Measurements from ENCODE around the gene CGGBP1.

CGGBP1 gene

DNA sequence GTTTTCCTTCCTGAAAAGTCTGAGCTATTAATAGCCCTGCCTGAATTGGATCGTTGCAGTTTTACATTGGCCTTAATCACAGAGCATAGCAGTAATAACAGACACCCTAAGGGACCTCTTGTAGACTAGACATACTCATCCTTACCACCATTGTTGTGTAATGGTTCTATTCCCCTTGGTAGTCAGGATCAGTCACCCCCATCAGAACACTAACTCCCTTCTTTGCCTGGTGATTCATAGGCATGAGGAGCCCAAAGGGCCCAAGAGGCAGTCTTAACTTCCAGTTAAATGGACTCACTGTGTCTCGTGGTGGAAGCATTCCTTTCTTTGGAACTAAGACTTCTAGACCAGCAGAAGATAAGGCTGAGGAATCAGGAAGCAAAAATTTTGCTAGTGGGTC, 20.2 kb downstream of the CGGBP1 start:
- Histone ChIP-seq H3K23ac (ENCODE audit: low read depth, low read length, poor library complexity) (no peak overlapping the region), H2BK5ac (ENCODE audit: low read length) (no peak overlapping the region), H2BK12ac (ENCODE audit: low read length) (no peak overlapping the region), H3K79me1 (ENCODE audit: low read depth, low read length) (no peaks in the 10 kb centered on the region), H2AFZ (ENCODE audit: low read length) (no peak overlapping the region), H2AK5ac (ENCODE audit: low read depth, low read length) (no peak overlapping the region), H2BK15ac (ENCODE audit: low read length) (no peak overlapping the region), H2BK120ac (ENCODE audit: low read depth, low read length) (no peak overlapping the region), H3K14ac (ENCODE audit: low read length) (no peak overlapping the region), H3K4ac (ENCODE audit: low read length) (no peak overlapping the region), H3K27ac (replicated peaks; ENCODE audit: low read length) (no peak overlapping the region), H3K18ac (ENCODE audit: low read length) (no peak overlapping the region), H3K4me2 (ENCODE audit: insufficient read depth, low read length, poor library complexity, severe bottlenecking) (no peak overlapping the region), H3K4me3 (ENCODE audit: low read length in 2 of 2) (no peak overlapping the region), H3K9ac (ENCODE audit: low read depth, low read length, poor library complexity) (no peak overlapping the region), H3K27me3 (ENCODE audit: control insufficient read depth in 3 of 3, insufficient read depth in 3 of 3, low read depth in 1 of 3, low read length in 3 of 3) (peaks cover 0 to 9% (median 0%) of the 10 kb centered on the region in 3 experiments), H4K91ac (ENCODE audit: low read depth, low read length, poor library complexity) (no peak overlapping the region), H4K8ac (ENCODE audit: low read depth, low read length) (no peak overlapping the region), H3K9me3 (replicated peaks in 1 of 2; ENCODE audit: control insufficient read depth in 2 of 2, insufficient read depth in 1 of 2, low read depth in 1 of 2, low read length in 2 of 2) (no peaks in the 10 kb centered on the region), H3K36me3 (replicated peaks in 1 of 2; ENCODE audit: control insufficient read depth in 2 of 2, insufficient read depth in 2 of 2, low read length in 2 of 2) (no peaks in the 10 kb centered on the region), H3K4me1 (ENCODE audit: control insufficient read depth in 2 of 2, insufficient read depth in 1 of 2, low read depth in 1 of 2, low read length in 2 of 2) (no peaks in the 10 kb centered on the region)
- no CpG with 5 or more reads among the region's 2 CpGs for WGBS, 2 donors (ENCODE audit: extremely low coverage in 2 of 2, insufficient read length in 2 of 2, insufficient replicate concordance in 1 of 2)
- DNase-seq (ENCODE audit: low spot score), result no peak

DNA sequence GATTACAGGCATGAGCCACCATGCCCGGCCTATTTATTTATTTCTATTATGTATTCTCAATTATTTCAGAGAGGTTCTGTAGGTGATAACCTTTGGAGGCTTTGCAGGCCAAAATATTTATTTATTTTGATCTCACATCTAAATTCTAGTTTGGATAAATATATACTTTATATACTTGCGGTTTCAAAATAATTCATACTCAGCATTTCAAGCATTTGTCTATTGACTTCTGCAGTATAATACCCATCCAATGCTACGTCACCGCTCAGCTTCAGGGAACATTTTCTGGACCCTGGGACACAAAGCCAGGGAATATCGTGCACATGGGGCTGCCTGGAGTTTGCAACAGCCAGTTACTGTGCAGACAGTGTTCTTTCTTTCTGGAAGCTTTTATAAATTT, 22.6 kb downstream of the CGGBP1 start:
- H4K8ac ChIP-seq (ENCODE audit: low read depth, low read length), result no peak overlapping the region
- H3K4ac ChIP-seq (ENCODE audit: low read length), result no peak overlapping the region
- peaks cover 0 to 7% (median 0%) of the 10 kb centered on the region in 3 experiments for H3K27me3 ChIP-seq (ENCODE audit: control insufficient read depth in 3 of 3, insufficient read depth in 3 of 3, low read depth in 1 of 3, low read length in 3 of 3)
- no peak overlapping the region for H2BK12ac ChIP-seq (ENCODE audit: low read length)
- H3K9me3 ChIP-seq (replicated peaks in 1 of 2; ENCODE audit: control insufficient read depth in 2 of 2, insufficient read depth in 1 of 2, low read depth in 1 of 2, low read length in 2 of 2), result no peaks in the 10 kb centered on the region
- WGBS, 2 donors (ENCODE audit: extremely low coverage in 2 of 2, insufficient read length in 2 of 2, insufficient replicate concordance in 1 of 2), result no CpG with 5 or more reads among the region's 5 CpGs
- no peak overlapping the region for H3K4me3 ChIP-seq (ENCODE audit: low read length in 2 of 2)
- no peak overlapping the region for H2BK120ac ChIP-seq (ENCODE audit: low read depth, low read length)
- no peaks in the 10 kb centered on the region for H3K79me1 ChIP-seq (ENCODE audit: low read depth, low read length)
- no peak overlapping the region for H2AFZ ChIP-seq (ENCODE audit: low read length)
- DNase-seq (ENCODE audit: low spot score), result no peak
- no peak overlapping the region for H2BK15ac ChIP-seq (ENCODE audit: low read length)
- no peak overlapping the region for H3K23ac ChIP-seq (ENCODE audit: low read depth, low read length, poor library complexity)
- no peaks in the 10 kb centered on the region for H3K36me3 ChIP-seq (replicated peaks in 1 of 2; ENCODE audit: control insufficient read depth in 2 of 2, insufficient read depth in 2 of 2, low read length in 2 of 2)
- no peak overlapping the region for H2BK5ac ChIP-seq (ENCODE audit: low read length)
- H3K4me1 ChIP-seq (ENCODE audit: control insufficient read depth in 2 of 2, insufficient read depth in 1 of 2, low read depth in 1 of 2, low read length in 2 of 2), result no peaks in the 10 kb centered on the region
- H3K4me2 ChIP-seq (ENCODE audit: insufficient read depth, low read length, poor library complexity, severe bottlenecking), result no peak overlapping the region
- H3K14ac ChIP-seq (ENCODE audit: low read length), result no peak overlapping the region
- H4K91ac ChIP-seq (ENCODE audit: low read depth, low read length, poor library complexity), result no peak overlapping the region
- H3K18ac ChIP-seq (ENCODE audit: low read length), result no peak overlapping the region
- no peak overlapping the region for H2AK5ac ChIP-seq (ENCODE audit: low read depth, low read length)
- H3K27ac ChIP-seq (replicated peaks; ENCODE audit: low read length), result no peak overlapping the region
- no peak overlapping the region for H3K9ac ChIP-seq (ENCODE audit: low read depth, low read length, poor library complexity)

DNA sequence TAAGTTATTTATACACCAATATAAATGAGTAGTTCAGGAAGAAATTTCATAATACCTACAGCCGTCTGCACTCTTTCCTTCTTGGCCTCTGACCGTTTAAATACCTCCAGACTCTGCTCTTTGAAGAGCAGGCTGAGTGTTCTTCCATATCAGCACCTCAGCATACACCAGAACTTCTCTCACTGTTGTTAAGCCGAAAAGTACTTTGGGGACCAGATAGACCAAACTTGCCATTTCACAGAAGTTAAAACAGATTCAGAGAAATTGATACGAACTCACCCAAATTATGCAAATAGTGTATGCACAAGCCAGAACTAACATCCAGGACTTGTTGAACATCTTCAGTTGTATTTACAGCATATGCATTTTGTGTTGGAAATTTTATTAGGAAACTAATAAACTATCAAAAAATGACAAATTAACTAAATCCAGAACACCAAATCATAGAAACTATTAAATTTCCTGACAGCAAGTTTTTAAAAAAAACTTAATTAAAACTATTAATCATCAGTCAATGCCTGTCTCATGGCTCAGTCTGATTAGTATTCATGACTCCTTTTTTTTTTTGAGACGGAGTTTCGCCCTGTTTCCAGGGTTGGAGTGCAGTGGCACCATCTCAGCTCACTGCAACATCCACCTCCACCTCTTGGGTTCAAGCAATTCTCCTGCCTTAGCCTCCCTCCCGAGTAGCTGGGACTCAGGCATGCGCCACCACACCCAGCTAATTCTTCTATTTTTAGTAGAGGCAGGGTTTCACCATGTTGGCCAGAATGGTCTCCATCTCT, 24.1 kb downstream of the CGGBP1 start:
- no peak overlapping the region for H3K23ac ChIP-seq (ENCODE audit: low read depth, low read length, poor library complexity)
- no peak overlapping the region for H2BK15ac ChIP-seq (ENCODE audit: low read length)
- H2AFZ ChIP-seq (ENCODE audit: low read length), result no peak overlapping the region
- H3K14ac ChIP-seq (ENCODE audit: low read length), result no peak overlapping the region
- no peak overlapping the region for H3K4me3 ChIP-seq (ENCODE audit: low read length in 2 of 2)
- DNase-seq (ENCODE audit: low spot score), result no peak
- H3K27ac ChIP-seq (replicated peaks; ENCODE audit: low read length), result no peak overlapping the region
- H3K4me2 ChIP-seq (ENCODE audit: insufficient read depth, low read length, poor library complexity, severe bottlenecking), result no peak overlapping the region
- H2BK5ac ChIP-seq (ENCODE audit: low read length), result no peak overlapping the region
- H3K79me1 ChIP-seq (ENCODE audit: low read depth, low read length), result no peaks in the 10 kb centered on the region
- no CpG with 5 or more reads among the region's 8 CpGs for WGBS, 2 donors (ENCODE audit: extremely low coverage in 2 of 2, insufficient read length in 2 of 2, insufficient replicate concordance in 1 of 2)
- no peak overlapping the region for H3K9ac ChIP-seq (ENCODE audit: low read depth, low read length, poor library complexity)
- no peaks in the 10 kb centered on the region for H3K4me1 ChIP-seq (ENCODE audit: control insufficient read depth in 2 of 2, insufficient read depth in 1 of 2, low read depth in 1 of 2, low read length in 2 of 2)
- H4K91ac ChIP-seq (ENCODE audit: low read depth, low read length, poor library complexity), result no peak overlapping the region
- peaks cover 0 to 7% (median 0%) of the 10 kb centered on the region in 3 experiments for H3K27me3 ChIP-seq (ENCODE audit: control insufficient read depth in 3 of 3, insufficient read depth in 3 of 3, low read depth in 1 of 3, low read length in 3 of 3)
- no peak overlapping the region for H2BK120ac ChIP-seq (ENCODE audit: low read depth, low read length)
- H3K9me3 ChIP-seq (replicated peaks in 1 of 2; ENCODE audit: control insufficient read depth in 2 of 2, insufficient read depth in 1 of 2, low read depth in 1 of 2, low read length in 2 of 2), result no peaks in the 10 kb centered on the region
- no peak overlapping the region for H3K18ac ChIP-seq (ENCODE audit: low read length)
- no peak overlapping the region for H2BK12ac ChIP-seq (ENCODE audit: low read length)
- H3K4ac ChIP-seq (ENCODE audit: low read length), result no peak overlapping the region
- no peak overlapping the region for H2AK5ac ChIP-seq (ENCODE audit: low read depth, low read length)
- no peak overlapping the region for H4K8ac ChIP-seq (ENCODE audit: low read depth, low read length)
- H3K36me3 ChIP-seq (replicated peaks in 1 of 2; ENCODE audit: control insufficient read depth in 2 of 2, insufficient read depth in 2 of 2, low read length in 2 of 2), result no peaks in the 10 kb centered on the region

DNA sequence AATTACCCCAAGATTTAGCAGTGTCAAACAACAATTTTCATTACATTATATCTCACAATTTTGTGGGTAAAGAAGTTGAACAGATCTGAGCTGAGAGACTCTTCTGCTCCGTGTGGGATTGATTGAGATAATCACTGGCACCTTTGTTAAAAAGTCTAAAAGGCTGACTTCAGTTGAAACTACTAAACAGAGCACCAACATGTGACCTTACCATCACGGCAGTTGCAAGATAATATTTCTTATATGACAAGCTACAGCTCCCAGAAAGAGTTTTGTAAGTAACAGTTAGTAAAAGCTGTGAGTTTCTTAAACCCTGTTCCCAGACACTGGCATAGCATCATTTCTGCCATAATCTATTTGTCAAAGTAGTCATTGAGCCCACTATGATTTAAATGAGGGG, 25.0 kb downstream of the CGGBP1 start:
- no peaks in the 10 kb centered on the region for H3K27me3 ChIP-seq (ENCODE audit: control insufficient read depth in 3 of 3, insufficient read depth in 3 of 3, low read depth in 1 of 3, low read length in 3 of 3)
- H2BK12ac ChIP-seq (ENCODE audit: low read length), result no peak overlapping the region
- H3K4me3 ChIP-seq (ENCODE audit: low read length in 2 of 2), result no peak overlapping the region
- no peak overlapping the region for H3K18ac ChIP-seq (ENCODE audit: low read length)
- no peak overlapping the region for H3K9ac ChIP-seq (ENCODE audit: low read depth, low read length, poor library complexity)
- no peak overlapping the region for H4K91ac ChIP-seq (ENCODE audit: low read depth, low read length, poor library complexity)
- H3K4me2 ChIP-seq (ENCODE audit: insufficient read depth, low read length, poor library complexity, severe bottlenecking), result no peak overlapping the region
- H3K36me3 ChIP-seq (replicated peaks in 1 of 2; ENCODE audit: control insufficient read depth in 2 of 2, insufficient read depth in 2 of 2, low read length in 2 of 2), result no peaks in the 10 kb centered on the region
- no peak overlapping the region for H2BK120ac ChIP-seq (ENCODE audit: low read depth, low read length)
- H2BK5ac ChIP-seq (ENCODE audit: low read length), result no peak overlapping the region
- H2BK15ac ChIP-seq (ENCODE audit: low read length), result no peak overlapping the region
- no CpG with 5 or more reads among the region's 2 CpGs for WGBS, 2 donors (ENCODE audit: extremely low coverage in 2 of 2, insufficient read length in 2 of 2, insufficient replicate concordance in 1 of 2)
- H4K8ac ChIP-seq (ENCODE audit: low read depth, low read length), result no peak overlapping the region
- no peak overlapping the region for H3K4ac ChIP-seq (ENCODE audit: low read length)
- no peaks in the 10 kb centered on the region for H3K9me3 ChIP-seq (replicated peaks in 1 of 2; ENCODE audit: control insufficient read depth in 2 of 2, insufficient read depth in 1 of 2, low read depth in 1 of 2, low read length in 2 of 2)
- no peak overlapping the region for H3K23ac ChIP-seq (ENCODE audit: low read depth, low read length, poor library complexity)
- no peaks in the 10 kb centered on the region for H3K4me1 ChIP-seq (ENCODE audit: control insufficient read depth in 2 of 2, insufficient read depth in 1 of 2, low read depth in 1 of 2, low read length in 2 of 2)
- no peak overlapping the region for H3K27ac ChIP-seq (replicated peaks; ENCODE audit: low read length)
- no peak overlapping the region for H3K14ac ChIP-seq (ENCODE audit: low read length)
- no peak overlapping the region for H2AFZ ChIP-seq (ENCODE audit: low read length)
- H3K79me1 ChIP-seq (ENCODE audit: low read depth, low read length), result no peaks in the 10 kb centered on the region
- no peak overlapping the region for H2AK5ac ChIP-seq (ENCODE audit: low read depth, low read length)
- DNase-seq (ENCODE audit: low spot score), result no peak
